NCI-H128 (cell line): ENCODE measurements around the gene TSPOAP1.

Experiments used
- DNase-seq: peaks from one replicate; lab custom pipeline; 2025; ENCODE audit not compliant: unreplicated experiment; lab: John Stamatoyannopoulos, UW

The TSPOAP1 gene

GRCh38 chr17:58340405-58340876 is 11.8 kb upstream of the TSPOAP1 start:
- DNase-seq, result no peak

GRCh38 chr17:58339755-58340404 is 11.3 kb upstream of the TSPOAP1 start:
- DNase-seq, result no peak

GRCh38 chr17:58338841-58339754 is 10.5 kb upstream of the TSPOAP1 start:
- DNase-seq, result no peak

- no peak for DNase-seq
These were observed 9.9 kb upstream of the TSPOAP1 start for GRCh38 chr17:58338454-58338840.

GRCh38 chr17:58337600-58338453 is 9.2 kb upstream of the TSPOAP1 start:
- no peak for DNase-seq

- DNase-seq, result no peak
These were observed 8.6 kb upstream of the TSPOAP1 start for GRCh38 chr17:58337210-58337599.

GRCh38 chr17:58336456-58337209 is 8.0 kb upstream of the TSPOAP1 start:
- no peak for DNase-seq

GRCh38 chr17:58335779-58336455 is 7.3 kb upstream of the TSPOAP1 start:
- no peak for DNase-seq

- DNase-seq, result no peak
These were observed 6.6 kb upstream of the TSPOAP1 start for GRCh38 chr17:58335061-58335731.

GRCh38 chr17:58334661-58335060 is 6.1 kb upstream of the TSPOAP1 start:
- DNase-seq, result no peak

GRCh38 chr17:58334256-58334655 is 5.7 kb upstream of the TSPOAP1 start:
- no peak for DNase-seq

- no peak for DNase-seq
These were observed 5.2 kb upstream of the TSPOAP1 start for GRCh38 chr17:58333736-58334207.

- DNase-seq, result no peak
These were observed 4.5 kb upstream of the TSPOAP1 start for GRCh38 chr17:58332778-58333735.

- DNase-seq, result no peak
These were observed 3.5 kb upstream of the TSPOAP1 start for GRCh38 chr17:58331815-58332777.

- no peak for DNase-seq
These were observed 2.6 kb upstream of the TSPOAP1 start for GRCh38 chr17:58330997-58331814.

GRCh38 chr17:58330538-58330996 is 2.0 kb upstream of the TSPOAP1 start:
- no peak for DNase-seq
